Gastroesophageal sphincter (tissue), 4 donors: ENCODE measurements around the gene ANO2. TPM values are rescaled to one million over a fixed set of nuclear protein-coding genes. Genes with fewer than 3 reads are reported as not detected.

Experiments used
- ATAC-seq: fragments of 150-250 bp; one replicate; pipeline ENCODE4 v1.9.1; 2016; ENCODE audit warnings: mild to moderate bottlenecking, moderate library complexity
- H3K27ac ChIP-seq, 4 donors: fragments of 200-600 bp; sonication (generic) in 3 of 4; 1 replicate in 3 of 4; 2 replicates in 1 of 4; pipeline ENCODE4 v1.5.1; 2016 to 2019
- H3K27me3 ChIP-seq: fragments of 200-600 bp; sonication (generic); one replicate; pipeline ENCODE4 v1.5.1; 2019
- H3K36me3 ChIP-seq, 2 donors: fragments of 200-600 bp; sonication (generic); one replicate each; pipeline ENCODE4 v1.5.1; 2019; ENCODE audit warnings: control low read depth in 1 of 2
- H3K4me1 ChIP-seq, 3 donors: fragments of 200-600 bp; sonication (generic); 1 replicate in 2 of 3; 2 replicates in 1 of 3; pipeline ENCODE4 v1.5.1; 2016 to 2019; ENCODE audit warnings: control low read depth in 2 of 3
- H3K4me3 ChIP-seq, 2 donors: fragments of 200-600 bp; sonication (generic); one replicate each; pipeline ENCODE4 v1.5.1; 2019; ENCODE audit warnings: mild to moderate bottlenecking in 1 of 2, moderate library complexity in 1 of 2
- H3K9me3 ChIP-seq, 3 donors: fragments of 200-600 bp; sonication (generic); one replicate each; pipeline ENCODE4 v1.5.1; 2017 to 2019; ENCODE audit warnings: control low read depth in 2 of 3
- CTCF ChIP-seq, 4 experiments: fragments of 200-600 bp in 2 of 4; fragments of 450-650 bp in 2 of 4; sonication (generic) in 1 of 4; IDR thresholded peaks; one replicate each; pipeline ENCODE4 v1.5.1; 2017 to 2019; ENCODE audit warnings: antibody characterized with exemption in 4 of 4, mild to moderate bottlenecking in 2 of 4, moderate library complexity in 2 of 4
- EP300 ChIP-seq: sonication (generic); formaldehyde crosslinking; IDR thresholded peaks from one replicate; pipeline ENCODE4 v1.6.1; 2017; ENCODE audit warnings: antibody characterized with exemption, mild to moderate bottlenecking
- POLR2A ChIP-seq, 2 donors: fragments of 450-650 bp; IDR thresholded peaks; one replicate each; pipeline ENCODE4 v1.6.1; 2017; ENCODE audit warnings: antibody characterized with exemption in 2 of 2, mild to moderate bottlenecking in 2 of 2, moderate library complexity in 1 of 2
- POLR2AphosphoS5 ChIP-seq: sonication (generic); formaldehyde crosslinking; IDR thresholded peaks from one replicate; pipeline ENCODE4 v1.6.1; 2017; ENCODE audit warnings: antibody characterized with exemption
- WGBS, 2 donors: methylation state at CpG; one replicate each; pipeline ENCODE4 v1.1.5; 2018; ENCODE audit warnings: low coverage in 1 of 2; 5-methylcytosine and 5-hydroxymethylcytosine counted together
- total RNA-seq, 4 donors: library from RNA; depleted of rRNA; stranded (reverse); fragments of >200 nt; gene quantifications; one replicate each; pipeline ENCODE4 v1.1.0, GENCODE V29; 2016

ANO2 gene
- total RNA-seq, 4 donors from 2014 or later, result 3.1 to 10.9 (median 6.7) TPM

GRCh38 chr12:5768581-5769196 lies 176.4 kb downstream of the ANO2 start:
- Histone ChIP-seq H3K36me3 (no peaks in the 10 kb centered on the region), H3K27ac (no peak overlapping the region), H3K9me3 (peaks cover 0 to 11% (median 0%) of the 10 kb centered on the region in 3 donors), H3K27me3 (peaks cover 5% of the 10 kb centered on the region), H3K4me1 (no peaks in the 10 kb centered on the region), H3K4me3 (no peak overlapping the region)
- no peak for TF ChIP-seq CTCF (IDR thresholded peaks at IDR 0.05)
- no peak for TF ChIP-seq POLR2A (IDR thresholded peaks at IDR 0.05)
- TF ChIP-seq POLR2AphosphoS5, result no peak
- TF ChIP-seq EP300, result no peak
- WGBS, 2 donors, result 43 to 73% methylated on average over 4 to 7 of the region's 8 CpGs
- ATAC-seq, result no peak

- TF ChIP-seq CTCF (IDR thresholded peaks at IDR 0.05) (no peak), EP300 (no peak), POLR2A (IDR thresholded peaks at IDR 0.05) (no peak), POLR2AphosphoS5 (no peak)
- Histone ChIP-seq H3K4me1 (no peaks in the 10 kb centered on the region), H3K27ac (no peak overlapping the region), H3K36me3 (no peaks in the 10 kb centered on the region), H3K27me3 (peaks cover 5% of the 10 kb centered on the region), H3K4me3 (no peak overlapping the region), H3K9me3 (peaks cover 0 to 11% (median 0%) of the 10 kb centered on the region in 3 donors)
- ATAC-seq, result no peak
- 81 to 100% methylated on average over 1 to 2 of the region's 2 CpGs for WGBS, 2 donors
Observed at GRCh38 chr12:5768171-5768570, 176.9 kb downstream of the ANO2 start.

- H3K27ac ChIP-seq, result no peak overlapping the region
- peaks cover 0 to 13% (median 0%) of the 10 kb centered on the region in 3 donors for H3K9me3 ChIP-seq
- no peaks in the 10 kb centered on the region for H3K36me3 ChIP-seq
- no peaks in the 10 kb centered on the region for H3K4me1 ChIP-seq
- peaks cover 25% of the 10 kb centered on the region for H3K27me3 ChIP-seq
- WGBS, 2 donors, result 68 to 85% methylated on average over 2 of the region's 3 CpGs
- TF ChIP-seq POLR2A (IDR thresholded peaks at IDR 0.05) (no peak), EP300 (no peak), CTCF (IDR thresholded peaks at IDR 0.05) (no peak), POLR2AphosphoS5 (no peak)
- ATAC-seq, result no peak
- H3K4me3 ChIP-seq, result no peak overlapping the region
Observed at GRCh38 chr12:5758347-5758746, 186.7 kb downstream of the ANO2 start.

- no peaks in the 10 kb centered on the region for H3K36me3 ChIP-seq
- no peak for ATAC-seq
- H3K4me1 ChIP-seq, result no peaks in the 10 kb centered on the region
- peaks cover 25% of the 10 kb centered on the region for H3K27me3 ChIP-seq
- H3K9me3 ChIP-seq, result peaks cover 0 to 13% (median 0%) of the 10 kb centered on the region in 3 donors
- 73 to 100% methylated on average over 1 to 4 of the region's 5 CpGs for WGBS, 2 donors
- no peak overlapping the region for H3K27ac ChIP-seq
- H3K4me3 ChIP-seq, result no peak overlapping the region
- no peak for TF ChIP-seq POLR2A (IDR thresholded peaks at IDR 0.05)
- no peak for TF ChIP-seq EP300
- TF ChIP-seq POLR2AphosphoS5, result no peak
- no peak for TF ChIP-seq CTCF (IDR thresholded peaks at IDR 0.05)
Observed at GRCh38 chr12:5756338-5756842, 188.7 kb downstream of the ANO2 start.

GRCh38 chr12:5748027-5748426 lies 197.0 kb downstream of the ANO2 start:
- no peak overlapping the region for H3K4me3 ChIP-seq
- H3K9me3 ChIP-seq, result no peaks in the 10 kb centered on the region
- no peaks in the 10 kb centered on the region for H3K27me3 ChIP-seq
- no peak for TF ChIP-seq CTCF (IDR thresholded peaks at IDR 0.05)
- TF ChIP-seq POLR2A (IDR thresholded peaks at IDR 0.05), result no peak
- no peak for TF ChIP-seq EP300
- TF ChIP-seq POLR2AphosphoS5, result no peak
- no peak for ATAC-seq
- no peaks in the 10 kb centered on the region for H3K36me3 ChIP-seq
- WGBS, 2 donors, result 74 to 90% methylated on average over 2 to 7 of the region's 12 CpGs
- no peaks in the 10 kb centered on the region for H3K4me1 ChIP-seq
- no peak overlapping the region for H3K27ac ChIP-seq
